SK-N-MC (cell line): ENCODE data around the gene CPEB1.

Experiments
- EZH2 ChIP-seq: fragments of 200-600 bp; sonication (generic); IDR thresholded peaks from one replicate; pipeline ENCODE4 v1.6.1; 2017; ENCODE audit warnings: antibody characterized with exemption
- POLR2AphosphoS5 ChIP-seq: IDR thresholded peaks from 2 replicates; pipeline ENCODE4 v1.6.1; 2012; ENCODE audit warnings: mild to moderate bottlenecking, low read depth, low read length, borderline replicate concordance

DNA sequence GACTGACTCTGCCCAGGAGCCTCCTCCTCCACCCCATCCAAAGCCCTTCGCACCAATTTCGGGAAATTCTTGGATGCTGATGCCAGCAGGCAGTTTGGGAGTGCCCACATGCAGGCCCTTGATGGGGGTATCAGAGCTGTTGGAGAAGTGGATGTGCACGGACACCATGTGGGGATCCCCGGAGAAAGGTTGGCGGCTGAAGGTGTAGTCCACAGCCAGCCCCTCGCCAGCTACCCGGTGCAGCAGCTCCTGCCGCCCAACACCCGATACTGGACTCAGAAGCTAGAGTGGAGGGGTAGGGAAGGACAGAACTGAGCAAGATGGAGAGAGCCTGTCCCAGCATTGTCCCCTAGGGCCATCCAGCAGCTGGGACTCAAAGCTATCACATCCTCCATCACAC is 15.5 kb upstream of the CPEB1 start:
- no peak for TF ChIP-seq EZH2
- TF ChIP-seq POLR2AphosphoS5 = no peak
